ENCODE measurements around the gene NFKBIA.

- no peak for TF ChIP-seq CTCF (IDR thresholded peaks at IDR 0.05; ENCODE audit: low read depth, low read length, poor library complexity, severe bottlenecking)
- TF ChIP-seq EZH2phosphoT487 (IDR thresholded peaks at IDR 0.05; ENCODE audit: borderline replicate concordance, low read length), result no peak
Observed at GRCh38 chr14:35446450-35446849, 41.9 kb upstream of the NFKBIA start.
